Subcutaneous abdominal adipose tissue (tissue), 5 donors: ENCODE results near the gene ASIC3.

Source experiments
- H3K27ac ChIP-seq: one replicate; pipeline ENCODE4 v1.7.0; 2013; ENCODE audit warnings: low read depth, mild to moderate bottlenecking, inconsistent platforms, low read length, moderate library complexity
- H3K27me3 ChIP-seq, 5 donors: one replicate each; pipeline ENCODE4 v1.7.0; 2013; ENCODE audit warnings: low read length in 5 of 5, inconsistent platforms in 1 of 5; ENCODE audit not compliant: control insufficient read depth in 5 of 5, insufficient read depth in 4 of 5
- H3K36me3 ChIP-seq, 5 donors: one replicate each; pipeline ENCODE4 v1.7.0; 2013; ENCODE audit warnings: low read length in 5 of 5; ENCODE audit not compliant: control insufficient read depth in 5 of 5, insufficient read depth in 5 of 5
- H3K4me1 ChIP-seq, 5 donors: one replicate each; pipeline ENCODE4 v1.7.0; 2013; ENCODE audit warnings: low read length in 5 of 5, mild to moderate bottlenecking in 3 of 5, moderate library complexity in 1 of 5; ENCODE audit not compliant: control insufficient read depth in 5 of 5, insufficient read depth in 5 of 5
- H3K4me3 ChIP-seq, 5 donors: one replicate each; pipeline ENCODE4 v1.7.0; 2013; ENCODE audit warnings: low read length in 5 of 5, low read depth in 1 of 5
- H3K9ac ChIP-seq, 5 donors: one replicate each; pipeline ENCODE4 v1.7.0; 2013; ENCODE audit warnings: low read length in 5 of 5, mild to moderate bottlenecking in 4 of 5, moderate library complexity in 3 of 5
- H3K9me3 ChIP-seq, 5 donors: one replicate each; pipeline ENCODE4 v1.7.0; 2013; ENCODE audit warnings: low read length in 5 of 5; ENCODE audit not compliant: control insufficient read depth in 5 of 5
- donor health status: healthy.
- donor health status: healthy.
- donor health status: healthy.
- donor health status: healthy.
- donor health status: healthy.

Gene ASIC3

GRCh38 chr7:151068069-151068773 is 19.9 kb downstream of the ASIC3 start:
- H3K9ac ChIP-seq, result no peak overlapping the region
- no peak overlapping the region for H3K4me3 ChIP-seq
- H3K9me3 ChIP-seq, result no peaks in the 10 kb centered on the region
- H3K36me3 ChIP-seq, result peaks cover 0 to 85% (median 75%) of the 10 kb centered on the region in 5 donors
- no peak overlapping the region for H3K27ac ChIP-seq
- H3K27me3 ChIP-seq, result no peaks in the 10 kb centered on the region
- H3K4me1 ChIP-seq, result peaks cover 0 to 3% (median 3%) of the 10 kb centered on the region in 5 donors

GRCh38 chr7:151069841-151070573 is 21.7 kb downstream of the ASIC3 start:
- H3K4me3 ChIP-seq, result no peak overlapping the region
- H3K9ac ChIP-seq, result no peak overlapping the region
- H3K4me1 ChIP-seq, result no peaks in the 10 kb centered on the region
- H3K36me3 ChIP-seq, result peaks cover 0 to 90% (median 84%) of the 10 kb centered on the region in 5 donors
- no peak overlapping the region for H3K27ac ChIP-seq
- no peaks in the 10 kb centered on the region for H3K9me3 ChIP-seq
- H3K27me3 ChIP-seq, result no peaks in the 10 kb centered on the region

- Histone ChIP-seq H3K9me3 (no peaks in the 10 kb centered on the region), H3K9ac (no peak overlapping the region), H3K4me3 (no peak overlapping the region), H3K36me3 (peaks cover 0 to 90% (median 84%) of the 10 kb centered on the region in 5 donors), H3K27me3 (no peaks in the 10 kb centered on the region), H3K4me1 (no peaks in the 10 kb centered on the region), H3K27ac (no peak overlapping the region)
These were observed 22.2 kb downstream of the ASIC3 start for GRCh38 chr7:151070574-151070960.

GRCh38 chr7:151071032-151071866 is 22.9 kb downstream of the ASIC3 start:
- H3K9ac ChIP-seq, result no peak overlapping the region
- H3K4me3 ChIP-seq, result no peak overlapping the region
- peaks cover 0 to 90% (median 84%) of the 10 kb centered on the region in 5 donors for H3K36me3 ChIP-seq
- no peaks in the 10 kb centered on the region for H3K4me1 ChIP-seq
- H3K27ac ChIP-seq, result no peak overlapping the region
- H3K9me3 ChIP-seq, result no peaks in the 10 kb centered on the region
- no peaks in the 10 kb centered on the region for H3K27me3 ChIP-seq

- H3K36me3 ChIP-seq, result peaks cover 0 to 78% (median 67%) of the 10 kb centered on the region in 5 donors
- no peak overlapping the region for H3K9ac ChIP-seq
These were observed 25.7 kb downstream of the ASIC3 start for GRCh38 chr7:151073990-151074389.

GRCh38 chr7:151074817-151075661 is 26.7 kb downstream of the ASIC3 start:
- H3K9ac ChIP-seq, result no peak overlapping the region
- H3K36me3 ChIP-seq, result peaks cover 0 to 68% (median 57%) of the 10 kb centered on the region in 5 donors
- no peaks in the 10 kb centered on the region for H3K9me3 ChIP-seq

More at GRCh38 chr7:151073990-151074389, 25.7 kb downstream of the ASIC3 start:
- Histone ChIP-seq H3K27me3 (no peaks in the 10 kb centered on the region), H3K27ac (no peak overlapping the region), H3K9me3 (no peaks in the 10 kb centered on the region), H3K4me1 (peaks cover 0 to 14% (median 10%) of the 10 kb centered on the region in 5 donors), H3K4me3 (no peak overlapping the region)

GRCh38 chr7:151075662-151075971 is 27.3 kb downstream of the ASIC3 start:
- Histone ChIP-seq H3K4me3 (no peak overlapping the region), H3K9ac (no peak overlapping the region), H3K27ac (no peak overlapping the region), H3K36me3 (peaks cover 0 to 62% (median 52%) of the 10 kb centered on the region in 5 donors), H3K27me3 (no peaks in the 10 kb centered on the region), H3K4me1 (peaks cover 2 to 28% (median 22%) of the 10 kb centered on the region in 5 donors), H3K9me3 (no peaks in the 10 kb centered on the region)

More at GRCh38 chr7:151074817-151075661, 26.7 kb downstream of the ASIC3 start:
- H3K27me3 ChIP-seq, result no peaks in the 10 kb centered on the region
- peaks cover 2 to 25% (median 20%) of the 10 kb centered on the region in 5 donors for H3K4me1 ChIP-seq
- H3K4me3 ChIP-seq, result no peak overlapping the region
- no peak overlapping the region for H3K27ac ChIP-seq

GRCh38 chr7:151075978-151076426 is 27.7 kb downstream of the ASIC3 start:
- H3K36me3 ChIP-seq, result peaks cover 0 to 58% (median 48%) of the 10 kb centered on the region in 5 donors
- H3K4me1 ChIP-seq, result peaks cover 2 to 30% (median 24%) of the 10 kb centered on the region in 5 donors
- H3K9me3 ChIP-seq, result no peaks in the 10 kb centered on the region
- H3K27me3 ChIP-seq, result no peaks in the 10 kb centered on the region
- H3K9ac ChIP-seq, result no peak overlapping the region
- H3K4me3 ChIP-seq, result no peak overlapping the region
- H3K27ac ChIP-seq, result no peak overlapping the region
